GM19035 (cell line): ENCODE results near the gene EXOSC1.
"Not testable (repeated sequence)": the region's sequence is repeated elsewhere in the genome, so short reads cannot be mapped to it uniquely, and the experiment has no call there.

Experiments
- ATAC-seq: cut with Tn5 transposase; IDR thresholded peaks from one replicate; pipeline ENCODE4 v1.9.1; 2021; ENCODE audit not compliant: unreplicated experiment

Gene EXOSC1, protein sequence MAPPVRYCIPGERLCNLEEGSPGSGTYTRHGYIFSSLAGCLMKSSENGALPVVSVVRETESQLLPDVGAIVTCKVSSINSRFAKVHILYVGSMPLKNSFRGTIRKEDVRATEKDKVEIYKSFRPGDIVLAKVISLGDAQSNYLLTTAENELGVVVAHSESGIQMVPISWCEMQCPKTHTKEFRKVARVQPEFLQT

DNA sequence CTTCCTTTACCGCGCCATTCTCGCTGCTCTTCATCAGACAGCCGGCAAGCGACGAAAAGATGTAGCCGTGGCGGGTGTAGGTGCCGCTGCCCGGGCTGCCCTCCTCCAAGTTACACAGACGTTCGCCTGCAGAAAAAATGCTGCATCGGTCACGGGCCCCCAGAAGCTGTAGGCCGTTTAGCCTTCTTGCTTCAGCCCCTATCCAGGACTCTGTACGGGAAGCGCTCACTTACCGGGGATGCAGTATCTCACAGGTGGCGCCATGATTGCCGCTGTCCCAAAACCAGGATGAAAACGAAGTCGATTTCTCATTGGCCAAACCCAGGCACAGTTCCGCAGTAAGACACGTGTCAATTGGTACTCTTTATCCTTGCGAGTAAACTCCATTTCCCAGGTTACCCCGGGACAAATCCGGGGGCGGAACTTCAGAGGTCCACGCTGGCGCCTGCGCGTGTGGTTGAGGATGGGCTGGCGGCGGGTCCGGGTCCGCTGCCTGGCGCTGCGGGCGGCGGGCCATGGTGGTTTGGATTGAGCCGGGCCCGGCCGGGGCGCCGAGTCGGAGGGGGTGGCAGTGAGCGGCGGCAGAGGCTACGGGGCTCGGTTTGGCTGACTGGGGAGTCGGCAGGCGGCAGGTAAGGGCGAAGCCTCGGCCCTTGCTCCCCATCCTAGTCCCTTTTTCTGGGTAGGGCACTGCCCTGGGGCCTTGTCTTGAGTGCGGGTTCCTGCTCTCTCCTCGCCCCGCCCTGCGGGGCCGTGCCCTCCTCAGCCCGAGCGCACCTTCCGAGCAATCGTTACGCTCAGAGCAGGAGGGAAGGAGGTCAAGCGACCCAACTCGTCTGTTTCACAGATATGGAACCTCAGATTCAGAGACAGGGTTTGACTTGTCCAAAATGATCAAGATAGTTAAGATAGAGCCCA lies at the start of gene EXOSC1, which contains the start of gene ZDHHC16:
Gene EXOSC1 (minus strand): TSS at position 285 of the 918 bp plus-strand sequence. CDS start 21 bp downstream, at position 264.
Gene ZDHHC16 (plus strand): TSS at position 454 of the 918 bp plus-strand sequence. CDS start 5,501 bp downstream, outside the sequence.
- peak; percentile 94 for ATAC-seq

DNA sequence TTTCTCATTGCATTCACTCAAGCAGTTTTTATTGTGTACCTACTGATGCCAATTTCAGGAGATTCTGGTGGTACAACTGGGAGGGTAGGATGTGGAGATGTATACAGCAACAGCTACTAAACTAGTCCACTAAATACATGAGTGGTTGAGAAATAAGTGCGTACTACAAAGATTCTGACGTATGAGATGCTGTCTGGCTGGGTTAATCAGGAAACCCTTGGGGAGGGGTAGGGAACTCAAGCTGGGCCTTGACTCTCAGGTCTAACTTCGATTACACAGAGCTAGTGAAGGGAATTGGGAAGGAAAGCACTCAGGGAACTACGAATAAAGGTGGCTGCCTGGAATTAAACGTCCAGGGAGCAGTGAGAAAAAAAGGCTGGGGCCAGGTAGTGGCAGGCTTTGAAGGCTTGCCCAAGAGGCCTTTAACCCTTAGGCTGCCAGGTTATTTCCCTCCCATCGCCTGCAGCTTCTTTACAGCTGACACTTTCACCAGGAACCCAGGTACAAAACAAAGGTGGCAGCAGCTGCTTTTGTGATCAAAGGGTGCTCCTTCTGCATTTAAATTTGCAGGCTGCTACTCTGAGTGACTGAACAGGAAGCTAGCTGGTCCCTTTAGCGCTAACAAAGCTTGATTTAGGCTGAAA lies 49.2 kb upstream of the EXOSC1 start:
- ATAC-seq = no peak

DNA sequence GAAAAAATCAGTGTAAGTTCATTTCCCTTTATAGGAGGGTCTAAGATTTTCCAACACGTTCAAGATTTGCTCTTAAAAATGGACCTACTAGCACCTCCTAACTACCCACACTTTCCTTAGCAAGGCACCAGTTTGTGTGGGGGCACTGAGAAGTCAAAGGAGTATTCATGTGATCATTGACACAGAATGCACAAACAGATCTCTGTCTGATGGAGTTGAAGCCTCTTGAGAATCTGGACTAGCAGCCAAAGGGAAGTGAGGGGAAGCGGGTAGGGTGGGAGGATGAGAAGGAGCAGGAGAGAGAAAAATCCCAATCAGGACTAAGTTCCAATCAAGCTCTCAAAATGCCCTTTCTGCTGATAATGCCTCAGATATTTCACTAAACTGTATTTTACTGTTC lies 48.3 kb upstream of the EXOSC1 start:
- ATAC-seq = no peak

DNA sequence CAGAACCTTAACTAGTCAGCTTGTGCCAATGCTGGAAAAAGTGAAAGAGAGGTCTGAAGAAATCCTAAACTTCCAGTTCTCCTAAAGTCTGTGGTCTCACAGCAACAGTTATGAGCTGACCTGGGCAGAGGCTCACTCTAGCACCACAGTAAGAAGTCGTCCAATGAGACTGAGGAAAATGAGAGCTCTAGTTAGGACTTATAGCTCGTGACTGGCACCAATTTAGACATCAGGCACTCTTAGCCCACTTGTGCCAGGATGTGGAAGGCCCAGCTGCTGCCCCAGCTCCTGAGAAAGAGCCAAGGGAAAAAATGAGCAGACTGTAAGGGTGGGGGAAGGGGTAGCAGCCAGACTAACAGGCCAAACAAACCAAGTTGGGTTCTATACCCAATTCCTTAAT lies 44.8 kb upstream of the EXOSC1 start:
- no peak for ATAC-seq

DNA sequence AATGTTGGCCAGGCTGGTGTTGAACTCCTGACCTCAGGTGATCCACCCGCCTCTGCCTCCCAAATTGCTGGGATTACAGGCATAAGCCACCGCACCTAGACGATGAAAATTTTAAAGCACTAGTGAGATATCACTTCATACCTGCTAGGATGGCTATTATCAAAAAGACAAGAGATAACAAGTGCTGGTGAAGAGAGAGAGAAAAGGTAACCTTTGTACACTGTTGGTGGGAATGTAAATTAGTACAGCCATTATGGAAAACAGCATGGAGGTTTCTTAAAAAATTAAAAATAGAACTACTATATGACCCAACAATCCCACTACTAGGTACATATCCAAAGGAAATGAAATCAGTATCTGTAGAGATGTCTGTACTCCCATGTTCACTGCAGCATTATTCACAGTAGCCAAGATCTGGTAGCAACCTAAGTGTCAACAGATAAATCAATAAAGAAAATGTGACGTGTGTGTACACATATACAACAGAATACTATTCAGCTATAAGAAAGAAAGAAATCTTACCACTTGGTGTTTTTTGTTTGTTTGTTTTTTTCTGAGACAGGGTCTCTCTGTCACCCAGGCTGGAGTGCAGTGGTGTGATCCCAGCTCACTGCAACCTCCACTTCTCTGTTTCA lies 40.0 kb upstream of the EXOSC1 start:
- no peak for ATAC-seq

DNA sequence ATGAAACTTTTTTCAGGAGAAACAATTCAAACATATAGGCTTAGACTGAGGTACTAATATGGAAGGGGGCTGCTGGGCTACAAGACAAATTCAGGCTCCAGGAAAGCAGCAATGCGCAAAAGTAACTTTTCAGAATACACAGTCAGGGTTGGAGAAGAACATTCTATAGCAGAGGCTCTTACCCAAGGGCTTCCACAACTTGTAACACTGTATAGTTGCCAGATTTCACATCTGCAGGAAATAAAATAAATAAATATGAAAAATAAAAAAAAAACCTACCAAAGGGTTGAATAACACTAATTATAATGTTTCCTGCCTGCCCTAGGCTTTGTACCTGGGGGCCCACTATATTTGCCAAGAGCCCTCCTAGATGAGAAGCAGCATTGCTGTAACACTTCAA lies 38.1 kb upstream of the EXOSC1 start:
- ATAC-seq = no peak

DNA sequence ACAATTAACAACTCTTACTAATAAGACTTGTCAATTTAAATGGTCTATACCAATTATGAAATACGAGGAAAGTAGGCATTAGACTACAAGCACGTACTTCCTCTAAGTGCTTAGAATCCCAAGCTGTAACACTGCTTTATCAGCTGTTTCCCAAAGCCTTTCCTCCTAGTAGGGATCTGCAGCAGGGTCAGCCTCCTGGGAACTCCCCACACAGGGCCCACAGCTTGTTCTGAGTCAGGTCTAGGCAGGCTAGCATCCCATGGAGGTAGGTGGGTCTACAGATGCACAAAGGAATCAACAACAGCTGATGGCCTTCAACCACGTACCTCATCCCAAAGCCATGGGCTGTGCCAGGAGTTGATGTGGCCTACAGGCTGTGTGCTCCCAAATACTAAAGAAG lies 37.7 kb upstream of the EXOSC1 start:
- ATAC-seq = no peak

DNA sequence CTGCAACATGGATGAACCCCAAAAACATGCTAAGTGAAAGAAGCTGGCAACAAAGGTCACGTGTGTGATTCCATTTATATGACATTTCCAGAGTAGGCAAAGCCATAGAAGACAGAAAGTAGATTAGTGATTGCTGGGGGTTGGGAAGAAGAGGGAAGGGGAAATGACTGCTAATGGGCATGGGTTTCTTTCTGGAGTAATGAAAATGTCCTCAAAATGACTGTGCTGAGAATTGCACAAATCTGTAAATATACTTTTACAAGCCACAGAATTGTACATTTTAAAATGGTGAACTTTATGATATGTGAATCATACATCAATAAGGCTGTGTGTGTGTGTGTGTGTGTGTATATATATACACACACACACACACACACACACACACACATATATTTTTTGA lies 36.6 kb upstream of the EXOSC1 start:
- no peak for ATAC-seq

DNA sequence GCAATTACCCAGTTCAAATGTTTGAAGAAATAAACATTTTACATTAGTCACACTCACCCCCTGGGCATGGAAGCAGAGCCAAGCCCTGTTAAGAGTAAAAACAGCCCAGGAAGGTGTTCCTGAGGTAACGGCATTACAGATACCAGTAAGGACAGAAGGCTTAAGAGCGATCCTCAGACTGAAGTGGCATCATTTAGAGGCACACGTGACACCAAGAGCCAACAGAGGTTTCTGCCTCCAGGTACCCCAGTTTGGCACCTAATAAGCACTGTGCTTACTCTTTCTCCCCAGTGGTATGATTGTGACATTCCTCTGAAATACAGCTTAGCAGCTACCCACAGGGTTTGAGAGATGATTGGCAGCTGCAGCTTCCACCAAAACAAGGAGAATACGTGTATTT lies 35.3 kb upstream of the EXOSC1 start:
- no peak for ATAC-seq

DNA sequence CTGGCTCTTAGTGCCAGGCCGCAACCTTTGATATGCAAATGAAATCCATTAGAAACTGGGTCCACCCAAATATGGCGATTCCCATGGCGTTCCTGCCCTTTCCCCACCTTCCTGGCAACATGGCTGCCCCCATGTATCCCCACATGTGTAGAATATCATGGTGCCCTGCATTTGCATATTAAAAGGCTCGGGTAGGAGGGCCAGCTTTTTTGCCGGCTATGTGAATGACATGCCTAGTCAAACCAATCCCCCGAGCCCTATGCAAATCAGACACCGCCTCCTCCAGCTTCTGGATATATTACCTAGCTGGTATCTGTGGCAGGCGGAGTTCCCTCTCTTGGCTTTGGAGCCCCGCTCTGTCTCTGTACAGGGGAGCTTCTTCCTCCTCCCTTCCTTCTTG lies 34.1 kb upstream of the EXOSC1 start:
- no peak for ATAC-seq

DNA sequence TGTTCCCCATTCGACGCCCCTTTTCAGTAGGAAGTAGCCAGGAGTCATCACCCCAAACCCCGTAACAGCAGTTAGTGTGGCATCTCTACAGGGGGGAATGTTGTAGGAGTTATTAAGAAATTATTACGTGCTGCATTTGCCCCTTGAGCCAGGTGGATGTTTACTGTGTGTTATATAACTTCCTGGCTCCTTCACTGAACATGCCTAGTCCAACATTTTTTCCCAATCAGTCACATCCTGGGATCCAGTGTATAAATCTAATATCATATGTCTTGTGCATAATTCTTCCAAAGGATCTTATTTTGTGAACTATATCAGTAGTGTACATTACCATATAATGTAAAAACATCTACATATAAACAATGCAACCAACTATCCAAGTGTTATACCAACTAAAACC lies 33.6 kb upstream of the EXOSC1 start:
- ATAC-seq = not testable (repeated sequence)

DNA sequence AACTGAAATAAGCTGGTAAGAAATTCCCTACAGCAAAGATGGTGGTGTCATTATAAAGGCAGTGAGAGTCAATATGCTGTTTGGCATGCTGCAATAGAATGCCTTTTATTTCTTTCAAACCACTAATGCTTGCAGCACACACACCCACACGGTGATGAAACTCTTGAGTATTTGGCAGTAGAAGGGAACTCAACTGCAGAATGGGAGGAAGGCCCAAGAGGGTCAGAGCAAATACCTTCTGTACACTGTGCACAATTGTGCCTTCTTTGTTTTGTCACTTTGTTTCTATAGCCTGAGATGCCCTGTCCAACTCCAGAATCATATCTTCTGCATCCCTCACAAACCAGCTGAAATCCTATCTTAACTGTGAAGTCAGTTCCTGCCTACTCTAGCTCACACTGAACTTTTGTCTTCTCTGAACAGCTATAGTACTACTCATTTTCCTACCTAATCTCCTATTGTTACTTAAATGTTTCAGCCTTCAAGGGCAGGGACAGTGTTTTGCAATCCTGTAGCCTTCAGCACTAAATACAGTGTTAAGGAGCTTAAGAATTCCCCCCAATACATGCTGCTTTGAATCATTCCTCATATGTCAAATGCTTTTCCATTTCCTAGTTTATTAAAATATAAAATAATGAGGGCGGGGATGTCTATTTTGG lies 30.3 kb upstream of the EXOSC1 start:
- ATAC-seq = no peak

DNA sequence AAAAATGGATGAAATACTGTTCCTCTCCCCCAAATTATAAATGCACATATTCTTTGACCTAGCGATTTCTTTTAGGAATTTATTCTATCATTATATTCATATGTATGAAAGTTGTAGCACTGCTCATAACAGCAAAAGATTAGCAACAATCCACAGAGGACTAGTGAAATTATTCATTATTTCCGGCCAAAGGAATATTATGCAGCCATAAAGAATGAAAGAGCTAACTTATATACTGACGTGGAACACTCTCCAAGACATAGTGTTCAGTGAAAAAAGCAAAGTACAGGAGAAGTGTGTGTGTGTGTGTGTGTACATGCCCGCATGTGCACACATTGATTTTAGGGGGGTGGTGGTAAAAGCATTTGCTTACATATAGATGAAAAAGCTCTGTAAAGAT lies 29.1 kb upstream of the EXOSC1 start:
- no peak for ATAC-seq

DNA sequence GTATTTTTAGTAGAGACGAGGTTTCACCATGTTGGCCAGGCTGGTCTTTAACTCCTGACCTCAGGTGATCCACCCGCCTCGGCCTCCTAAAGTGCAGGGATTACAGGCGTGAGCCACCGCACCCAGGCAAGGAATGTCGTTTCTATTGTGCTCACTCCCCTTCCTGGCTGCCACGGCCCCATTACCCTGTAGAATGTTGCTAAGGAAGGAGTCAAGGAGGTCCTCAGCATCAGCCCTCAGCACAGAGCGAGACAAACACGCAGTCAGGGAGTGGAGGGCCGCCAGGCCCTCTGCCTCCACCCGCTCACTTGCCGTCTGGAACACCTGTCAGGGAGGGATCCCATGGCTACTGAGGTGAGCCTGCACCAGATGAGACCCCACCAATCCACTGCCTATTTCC lies 23.0 kb upstream of the EXOSC1 start:
- not testable (repeated sequence) for ATAC-seq

DNA sequence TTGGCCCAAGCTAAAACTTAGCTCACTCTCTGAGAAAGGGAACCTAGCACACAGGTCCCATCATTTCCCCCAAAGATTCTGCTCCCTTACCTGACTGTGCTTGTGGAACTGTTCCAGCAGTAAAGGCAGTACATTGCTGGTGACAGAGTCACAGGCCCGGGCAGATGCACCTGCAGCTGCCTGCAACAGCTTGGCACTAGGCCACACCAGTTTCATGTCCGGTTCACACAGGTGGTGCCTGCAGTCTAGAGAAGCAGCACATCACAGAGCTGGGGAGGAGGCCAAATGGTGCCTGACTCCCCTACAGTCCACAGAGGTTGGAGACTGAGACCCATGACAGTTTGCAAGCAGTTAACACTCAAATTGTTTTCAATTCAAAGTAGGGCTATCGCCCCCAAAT lies 22.4 kb upstream of the EXOSC1 start:
- ATAC-seq = no peak

DNA sequence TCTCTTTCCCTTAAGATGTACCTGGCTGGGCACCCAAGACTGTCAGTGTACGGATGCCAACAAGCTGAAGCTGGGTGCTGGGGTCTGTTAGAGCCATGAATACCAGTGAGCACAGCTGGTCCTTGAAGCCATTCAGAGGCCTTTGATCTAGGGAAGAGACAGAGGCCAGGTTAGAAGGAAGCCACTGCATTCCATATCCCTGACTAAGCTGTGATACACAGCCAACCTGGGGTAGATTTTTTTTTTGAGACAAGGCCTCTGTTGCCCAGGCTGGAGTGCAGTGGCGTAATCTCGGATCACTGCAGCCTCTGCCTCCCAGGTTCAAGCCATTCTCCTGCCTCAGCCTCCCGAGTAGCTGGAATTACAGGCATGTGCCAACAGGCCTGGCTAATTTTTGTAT lies 20.9 kb upstream of the EXOSC1 start:
- no peak for ATAC-seq

DNA sequence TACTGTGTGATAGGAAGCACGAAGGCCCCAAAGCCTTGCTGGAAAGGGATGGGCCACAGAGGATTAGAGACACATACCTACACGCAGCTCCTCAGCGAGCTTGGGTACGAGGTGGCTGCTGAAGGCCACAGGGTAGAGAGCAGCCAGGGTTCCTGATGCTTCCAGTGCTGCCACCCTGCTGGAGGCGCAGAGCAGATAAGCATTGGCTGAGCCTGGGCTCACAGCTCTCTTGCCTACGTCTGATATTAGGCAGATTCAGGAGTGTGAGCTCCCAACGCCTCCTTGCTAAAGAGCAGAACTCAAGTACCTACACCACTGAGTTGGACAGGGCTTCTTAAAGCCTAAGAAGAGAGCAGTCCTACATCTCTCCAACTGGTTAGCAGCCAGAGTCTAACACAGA lies 20.2 kb upstream of the EXOSC1 start:
- ATAC-seq = no peak

DNA sequence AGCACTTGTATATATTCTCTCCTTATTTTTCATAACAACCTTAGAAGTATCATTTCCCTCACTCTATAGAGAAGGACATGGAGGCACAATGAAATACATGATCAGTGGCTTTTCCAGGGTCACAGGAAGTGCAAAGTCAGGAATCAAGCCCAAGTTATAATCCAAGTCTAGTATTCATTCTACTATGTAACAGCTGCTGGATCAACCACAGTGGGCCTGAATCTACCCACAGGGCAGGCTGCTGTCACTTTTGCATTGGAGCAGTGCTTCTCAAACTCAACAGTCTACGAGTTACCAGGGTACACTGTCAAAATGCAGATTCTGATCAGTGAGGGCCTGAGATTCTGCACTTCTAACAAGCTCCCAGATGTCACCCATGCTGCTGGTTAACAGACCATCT lies 18.4 kb upstream of the EXOSC1 start:
- ATAC-seq = no peak

DNA sequence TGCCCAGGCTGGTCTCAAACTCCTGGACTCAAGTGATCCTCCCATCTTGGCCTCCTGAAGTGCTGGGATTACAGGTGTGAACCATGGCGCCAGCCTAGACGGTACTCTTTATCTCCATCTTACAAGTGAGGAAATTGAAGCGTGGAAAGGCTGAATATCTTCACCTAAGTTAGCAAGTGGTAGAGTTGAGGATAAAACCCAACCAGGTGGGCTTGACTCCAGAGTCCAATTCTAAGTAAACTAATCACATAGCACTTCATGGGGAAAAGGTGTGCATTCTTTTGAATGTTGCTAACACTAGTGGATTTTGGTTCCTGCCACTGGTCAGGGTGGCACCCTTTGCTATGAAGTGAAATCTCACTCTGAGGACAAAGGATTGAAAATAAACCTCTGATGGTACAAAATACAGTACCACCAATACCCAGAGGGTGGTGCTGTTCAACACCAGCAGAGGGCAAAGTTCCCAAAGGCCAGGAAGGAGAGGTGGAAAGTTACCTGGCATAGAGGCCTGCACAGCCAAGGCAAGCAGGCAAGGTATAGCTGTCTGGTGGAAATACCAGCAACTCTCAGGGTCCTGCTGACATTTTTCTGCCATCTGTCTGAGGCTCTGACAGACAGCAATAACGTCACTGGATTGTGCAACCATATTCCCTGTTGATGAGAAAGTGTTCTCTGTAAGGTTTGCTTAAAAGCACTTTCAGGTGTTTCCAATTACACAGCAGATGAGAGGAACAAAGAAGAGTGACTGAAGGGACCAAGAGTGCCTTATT lies 17.7 kb upstream of the EXOSC1 start:
- no peak for ATAC-seq

DNA sequence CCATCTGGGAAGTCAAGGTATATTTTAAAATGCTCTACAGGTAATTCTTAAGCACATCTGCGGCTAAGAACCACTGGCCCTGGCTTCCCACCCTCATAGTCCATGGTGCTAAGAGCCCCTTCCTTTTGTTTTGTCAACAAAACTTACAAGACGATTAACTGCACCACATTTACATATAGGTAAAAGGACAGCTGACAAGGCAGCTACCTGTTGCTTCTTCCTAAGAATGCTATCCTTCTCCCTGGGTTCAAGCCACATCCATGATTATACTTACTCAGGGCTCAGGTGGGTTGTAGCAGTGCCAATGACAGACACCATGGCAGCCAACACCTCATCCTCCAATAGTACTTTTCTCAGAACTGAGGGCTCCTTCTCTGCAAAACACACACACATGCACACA lies 16.5 kb upstream of the EXOSC1 start:
- ATAC-seq = no peak
